Measurements from ENCODE around the gene PRKG1. TPM values are rescaled to one million over a fixed set of nuclear protein-coding genes. Genes with fewer than 3 reads are reported as not detected.

PRKG1 gene
- polyA plus RNA-seq, 1 donor (not counting 4 experiments of a cell fraction or from before 2014, with no cell fraction given): 0.24 TPM

DNA sequence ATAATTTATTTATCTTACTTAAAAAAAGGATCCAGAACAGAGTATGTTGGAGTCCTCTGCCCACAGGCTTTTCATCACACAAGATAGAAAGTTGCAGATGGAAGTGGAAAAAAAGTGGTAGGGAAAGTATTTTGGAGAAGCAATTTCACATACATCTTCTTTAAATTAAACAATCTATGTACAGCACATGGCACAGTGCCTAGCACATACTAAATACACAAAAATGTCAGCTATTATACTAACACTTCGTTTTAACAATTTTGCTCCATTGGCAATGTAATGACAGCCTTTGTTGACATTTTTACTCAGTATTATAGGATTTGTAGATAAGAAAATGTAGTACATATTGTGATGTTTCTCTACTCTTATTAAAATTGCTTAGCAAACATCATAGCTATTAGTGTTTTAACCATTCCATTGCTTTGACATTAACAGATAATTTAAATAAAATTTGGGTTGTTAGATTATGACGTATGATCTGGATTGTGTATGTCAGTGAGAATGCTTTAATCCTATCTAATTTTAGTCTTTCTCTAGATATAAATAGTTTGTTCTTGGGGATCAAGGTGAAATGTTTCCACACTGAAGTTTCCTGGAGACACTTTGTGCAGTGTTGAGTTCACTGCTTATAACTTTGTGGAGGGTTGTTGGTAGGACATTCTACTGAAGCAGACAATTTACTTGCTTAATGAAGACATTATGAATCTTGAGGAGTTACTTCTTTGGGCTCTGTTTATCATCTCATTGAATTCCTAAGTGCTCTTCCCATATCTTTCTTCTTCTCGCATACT lies 1037.0 kb downstream of the PRKG1 start:
- FAIRE-seq (no peak), DNase-seq (ENCODE audit: low read depth, low spot score) (no peak)
- Histone ChIP-seq H3K4me1 (ENCODE audit: control insufficient read depth, extremely low read depth, insufficient read depth, low read length) (no peaks in the 10 kb centered on the region), H3K79me2 (ENCODE audit: control insufficient read depth, insufficient read depth, low read length) (no peaks in the 10 kb centered on the region), H3K4me2 (ENCODE audit: control insufficient read depth, extremely low read depth, insufficient read depth, low read depth, low read length) (no peak overlapping the region), H3K36me3 (ENCODE audit: control insufficient read depth in 2 of 2, extremely low read depth in 1 of 2, insufficient read depth in 2 of 2, low read length in 2 of 2) (no peaks in the 10 kb centered on the region), H2AFZ (ENCODE audit: control insufficient read depth, low read length) (no peak overlapping the region), H3K27me3 (ENCODE audit: control insufficient read depth, extremely low read depth, insufficient read depth, low read length) (no peaks in the 10 kb centered on the region), H3K9me1 (ENCODE audit: control insufficient read depth, extremely low read depth, insufficient read depth, low read length) (no peaks in the 10 kb centered on the region), H4K20me1 (ENCODE audit: control insufficient read depth, extremely low read depth, insufficient read depth, low read length) (no peaks in the 10 kb centered on the region), H3K27ac (ENCODE audit: control insufficient read depth, insufficient read depth, low read length) (no peak overlapping the region), H3K9ac (ENCODE audit: control insufficient read depth, extremely low read depth, insufficient read depth, low read length) (no peak overlapping the region), H3K4me3 (ENCODE audit: control insufficient read depth in 2 of 3, extremely low read depth in 1 of 3, insufficient read depth in 2 of 3, low read depth in 1 of 3, low read length in 3 of 3) (no peak overlapping the region), H3K9me3 (ENCODE audit: control insufficient read depth, low read depth, low read length) (no peaks in the 10 kb centered on the region)
- dilution Hi-C loops (cut with MboI; ENCODE audit: extremely low pct_ligation_motif_present, low sequenced_read_pairs): no loop called here
- TF ChIP-seq EZH2 (IDR thresholded peaks at IDR 0.05; ENCODE audit: low read length): no peak
- TF ChIP-seq, protein P1, sequence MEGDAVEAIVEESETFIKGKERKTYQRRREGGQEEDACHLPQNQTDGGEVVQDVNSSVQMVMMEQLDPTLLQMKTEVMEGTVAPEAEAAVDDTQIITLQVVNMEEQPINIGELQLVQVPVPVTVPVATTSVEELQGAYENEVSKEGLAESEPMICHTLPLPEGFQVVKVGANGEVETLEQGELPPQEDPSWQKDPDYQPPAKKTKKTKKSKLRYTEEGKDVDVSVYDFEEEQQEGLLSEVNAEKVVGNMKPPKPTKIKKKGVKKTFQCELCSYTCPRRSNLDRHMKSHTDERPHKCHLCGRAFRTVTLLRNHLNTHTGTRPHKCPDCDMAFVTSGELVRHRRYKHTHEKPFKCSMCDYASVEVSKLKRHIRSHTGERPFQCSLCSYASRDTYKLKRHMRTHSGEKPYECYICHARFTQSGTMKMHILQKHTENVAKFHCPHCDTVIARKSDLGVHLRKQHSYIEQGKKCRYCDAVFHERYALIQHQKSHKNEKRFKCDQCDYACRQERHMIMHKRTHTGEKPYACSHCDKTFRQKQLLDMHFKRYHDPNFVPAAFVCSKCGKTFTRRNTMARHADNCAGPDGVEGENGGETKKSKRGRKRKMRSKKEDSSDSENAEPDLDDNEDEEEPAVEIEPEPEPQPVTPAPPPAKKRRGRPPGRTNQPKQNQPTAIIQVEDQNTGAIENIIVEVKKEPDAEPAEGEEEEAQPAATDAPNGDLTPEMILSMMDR (optimal IDR thresholded peaks at IDR 0.05 in 1 of 3, IDR thresholded peaks at IDR 0.05 in 1 of 3, conservative IDR thresholded peaks at IDR 0.05 in 1 of 3; ENCODE audit: extremely low read depth in 1 of 3, insufficient read depth in 2 of 3, low read length in 3 of 3): no peak

DNA sequence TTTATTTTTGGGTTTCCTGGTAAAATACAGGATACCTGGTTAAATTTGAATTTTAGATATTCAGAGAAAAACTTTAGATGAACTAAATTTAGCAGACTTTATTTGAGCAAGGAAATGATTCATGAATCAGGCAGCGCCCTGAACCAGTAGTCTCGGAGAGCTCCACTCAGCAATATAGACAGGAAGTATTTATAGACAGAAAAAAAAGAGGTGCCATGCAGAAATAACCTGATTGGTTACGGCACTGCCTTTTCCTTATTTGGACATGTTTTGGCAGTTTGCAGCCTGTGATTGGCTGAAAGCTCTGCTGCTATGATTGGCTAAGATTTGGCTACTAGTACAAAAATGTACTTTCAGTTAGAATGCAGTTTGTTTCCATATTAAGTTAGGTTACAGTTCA lies 1041.5 kb downstream of the PRKG1 start:
- H3K9ac ChIP-seq (ENCODE audit: control insufficient read depth, extremely low read depth, insufficient read depth, low read length): no peak overlapping the region
- H3K4me3 ChIP-seq (ENCODE audit: control insufficient read depth in 2 of 3, extremely low read depth in 1 of 3, insufficient read depth in 2 of 3, low read depth in 1 of 3, low read length in 3 of 3): no peak overlapping the region
- no peaks in the 10 kb centered on the region for H3K4me1 ChIP-seq (ENCODE audit: control insufficient read depth, extremely low read depth, insufficient read depth, low read length)
- no peaks in the 10 kb centered on the region for H4K20me1 ChIP-seq (ENCODE audit: control insufficient read depth, extremely low read depth, insufficient read depth, low read length)
- H3K4me2 ChIP-seq (ENCODE audit: control insufficient read depth, extremely low read depth, insufficient read depth, low read depth, low read length): no peak overlapping the region
- no peak for DNase-seq (ENCODE audit: low read depth, low spot score)
- H3K36me3 ChIP-seq (ENCODE audit: control insufficient read depth in 2 of 2, extremely low read depth in 1 of 2, insufficient read depth in 2 of 2, low read length in 2 of 2): no peaks in the 10 kb centered on the region
- H2AFZ ChIP-seq (ENCODE audit: control insufficient read depth, low read length): no peak overlapping the region
- no peaks in the 10 kb centered on the region for H3K9me1 ChIP-seq (ENCODE audit: control insufficient read depth, extremely low read depth, insufficient read depth, low read length)
- TF ChIP-seq, protein P1 (optimal IDR thresholded peaks at IDR 0.05 in 1 of 3, IDR thresholded peaks at IDR 0.05 in 1 of 3, conservative IDR thresholded peaks at IDR 0.05 in 1 of 3; ENCODE audit: extremely low read depth in 1 of 3, insufficient read depth in 2 of 3, low read length in 3 of 3): no peak
- no peak for TF ChIP-seq EZH2 (IDR thresholded peaks at IDR 0.05; ENCODE audit: low read length)
- dilution Hi-C loops (cut with MboI; ENCODE audit: extremely low pct_ligation_motif_present, low sequenced_read_pairs): no loop called here
- no peak for FAIRE-seq
- no peaks in the 10 kb centered on the region for H3K27me3 ChIP-seq (ENCODE audit: control insufficient read depth, extremely low read depth, insufficient read depth, low read length)
- no peak overlapping the region for H3K27ac ChIP-seq (ENCODE audit: control insufficient read depth, insufficient read depth, low read length)
- no peaks in the 10 kb centered on the region for H3K9me3 ChIP-seq (ENCODE audit: control insufficient read depth, low read depth, low read length)
- H3K79me2 ChIP-seq (ENCODE audit: control insufficient read depth, insufficient read depth, low read length): no peaks in the 10 kb centered on the region

All from keratinocyte (primary cell).